Stomach (tissue), 4 donors: ENCODE results near the gene SNTG2.
"Not testable (repeated sequence)": the region's sequence is repeated elsewhere in the genome, so short reads cannot be mapped to it uniquely, and the experiment has no call there.

Experiments used
- CTCF ChIP-seq, 7 experiments: fragments of 450-650 bp in 4 of 7; fragments of 200-600 bp in 3 of 7; sonication (generic) in 3 of 7; IDR thresholded peaks; one replicate each; pipeline ENCODE4 v1.5.1; 2016 to 2019; ENCODE audit warnings: antibody characterized with exemption in 7 of 7, control low read depth in 2 of 7, mild to moderate bottlenecking in 1 of 7
- POLR2A ChIP-seq, 4 donors: fragments of 450-650 bp; IDR thresholded peaks; one replicate each; pipeline ENCODE4 v1.6.1; 2016; ENCODE audit warnings: antibody characterized with exemption in 4 of 4, control low read depth in 2 of 4, mild to moderate bottlenecking in 1 of 4, moderate library complexity in 1 of 4

- TF ChIP-seq CTCF, POLR2A (IDR thresholded peaks at IDR 0.05): not testable (repeated sequence)
These were observed 155.7 kb downstream of the SNTG2 start for GRCh38 chr2:1106344-1106743.
